CD4-positive, alpha-beta T cell treated with Interleukin-12 subunit alpha and Interleukin-12 subunit beta, for 1 hour (primary cell): ENCODE data around the gene TNFSF11.

Source experiments
- DNase-seq: peaks from one replicate; pipeline ENCODE4 v3.0.0-alpha.2; 2020

TNFSF11 gene

DNA sequence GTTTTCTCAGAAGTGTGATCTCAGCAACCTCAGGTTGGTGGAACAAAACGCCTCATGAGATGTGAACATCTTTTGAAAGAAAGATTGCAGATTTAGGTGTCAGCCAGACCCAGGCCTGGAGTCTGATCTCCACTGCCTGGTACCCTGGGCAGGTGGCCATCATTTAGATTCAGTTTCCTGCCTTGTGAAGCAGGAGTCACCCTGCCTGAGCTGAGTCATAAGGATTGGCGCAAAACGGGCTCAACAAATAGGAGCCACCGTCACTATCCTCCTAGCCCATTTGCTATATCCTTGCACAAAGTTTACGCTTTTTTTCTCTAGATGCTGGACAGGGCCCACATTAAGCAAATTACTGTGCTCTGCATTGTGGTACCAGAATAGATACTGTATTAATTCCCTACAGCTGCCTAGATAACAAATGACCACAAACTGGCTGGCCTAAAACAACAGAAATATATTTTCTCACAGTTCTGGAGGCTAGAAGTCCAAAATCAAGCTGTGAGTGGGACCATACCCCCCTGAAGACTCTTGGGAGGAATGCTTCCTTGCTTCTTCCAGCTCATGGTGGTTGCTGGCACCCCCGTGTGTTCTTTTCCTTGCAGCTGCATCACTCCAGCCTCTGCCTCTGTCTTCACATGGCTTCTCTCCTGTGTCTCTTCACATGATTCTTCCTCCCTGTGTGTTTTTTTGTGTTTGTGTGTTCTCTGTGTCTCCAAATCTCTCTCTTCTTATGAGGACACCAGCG is 38.2 kb downstream of the TNFSF11 start:
- no peak for DNase-seq

GRCh38 chr13:42614436-42615035 is 40.6 kb downstream of the TNFSF11 start:
- no peak for DNase-seq

DNA sequence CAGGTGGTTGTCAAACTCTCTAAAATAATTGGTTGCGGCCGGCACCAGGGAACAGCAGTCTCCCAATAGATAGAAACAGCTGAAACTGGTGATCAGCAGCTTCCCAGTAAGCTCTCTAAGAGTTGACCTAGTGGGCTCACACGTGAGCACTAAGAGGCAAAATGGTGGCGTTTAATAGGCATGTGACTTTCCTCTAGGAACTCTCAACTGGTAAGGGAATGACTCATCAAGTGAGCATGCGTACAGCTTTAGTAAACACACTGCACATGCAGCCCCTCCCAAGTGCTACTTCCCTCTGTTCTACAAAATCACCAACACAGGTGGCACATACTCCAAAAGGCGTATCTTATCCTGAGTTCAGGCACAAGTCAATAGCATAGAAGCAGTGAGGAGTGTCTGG is 41.7 kb downstream of the TNFSF11 start:
- no peak for DNase-seq

GRCh38 chr13:42617221-42617620 is 43.3 kb downstream of the TNFSF11 start:
- DNase-seq = no peak

GRCh38 chr13:42623916-42624315 is 50.0 kb downstream of the TNFSF11 start:
- DNase-seq = no peak

GRCh38 chr13:42625611-42626010 is 51.7 kb downstream of the TNFSF11 start:
- DNase-seq = no peak

- DNase-seq = no peak
Observed at GRCh38 chr13:42626176-42626860, 52.4 kb downstream of the TNFSF11 start.

GRCh38 chr13:42628666-42629065 is 54.7 kb downstream of the TNFSF11 start:
- no peak for DNase-seq

DNA sequence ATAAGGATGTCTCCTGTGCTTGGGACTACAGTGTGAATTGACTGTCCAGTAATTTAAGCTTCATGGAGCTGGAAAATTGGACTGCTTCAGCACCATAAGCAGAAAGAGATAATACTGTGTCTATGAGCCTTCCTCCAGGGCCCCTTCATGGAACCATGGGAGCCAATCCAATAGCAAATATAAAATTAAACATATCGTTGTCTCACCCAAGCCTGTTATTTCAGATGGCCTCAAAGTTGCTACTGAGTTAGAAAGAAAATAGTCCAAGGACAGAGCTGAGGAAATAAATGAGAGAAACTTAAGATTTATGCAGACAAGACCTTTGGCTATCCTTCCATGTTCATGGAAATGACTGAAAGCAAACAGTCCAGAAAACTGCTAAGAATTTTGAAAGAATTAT is 57.2 kb downstream of the TNFSF11 start:
- DNase-seq = no peak

DNA sequence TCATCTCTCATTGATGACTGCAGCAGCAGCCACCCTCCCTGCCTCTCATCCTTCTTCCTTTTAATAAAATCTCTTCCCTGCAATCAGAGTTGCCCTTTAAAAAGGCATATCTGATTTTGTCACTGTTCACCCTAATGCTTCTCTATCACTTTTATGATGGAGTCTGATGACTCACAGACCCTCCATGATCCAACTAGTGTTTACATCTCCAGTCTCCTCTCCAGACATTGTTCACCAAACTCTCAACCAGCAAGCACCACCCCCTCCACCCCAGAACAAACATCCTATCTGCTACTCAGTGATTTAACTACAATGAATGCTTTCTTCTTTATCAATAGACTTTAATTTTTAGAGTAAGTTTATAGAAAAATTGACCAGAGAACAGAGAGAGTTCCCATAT is 59.5 kb downstream of the TNFSF11 start:
- DNase-seq = no peak

DNA sequence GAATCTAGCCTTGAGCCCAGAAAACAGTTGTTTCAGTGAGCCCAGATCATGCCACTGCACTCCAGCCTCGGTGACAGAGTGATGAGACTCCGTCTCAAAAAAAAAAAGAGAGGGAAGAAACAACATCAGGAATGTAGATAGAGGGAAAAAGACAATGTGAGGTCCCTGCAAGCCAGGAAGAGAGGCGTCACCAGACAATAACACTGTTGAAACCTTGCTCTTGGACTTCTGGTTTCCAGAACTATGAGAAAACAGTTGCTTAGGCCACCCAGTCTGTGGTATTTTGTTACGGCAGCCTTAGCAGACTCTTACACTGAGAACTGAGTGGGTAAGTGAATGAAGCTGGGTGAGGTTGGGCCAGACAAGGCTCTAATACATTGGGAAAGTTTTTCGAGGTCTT is 64.1 kb downstream of the TNFSF11 start:
- no peak for DNase-seq

DNA sequence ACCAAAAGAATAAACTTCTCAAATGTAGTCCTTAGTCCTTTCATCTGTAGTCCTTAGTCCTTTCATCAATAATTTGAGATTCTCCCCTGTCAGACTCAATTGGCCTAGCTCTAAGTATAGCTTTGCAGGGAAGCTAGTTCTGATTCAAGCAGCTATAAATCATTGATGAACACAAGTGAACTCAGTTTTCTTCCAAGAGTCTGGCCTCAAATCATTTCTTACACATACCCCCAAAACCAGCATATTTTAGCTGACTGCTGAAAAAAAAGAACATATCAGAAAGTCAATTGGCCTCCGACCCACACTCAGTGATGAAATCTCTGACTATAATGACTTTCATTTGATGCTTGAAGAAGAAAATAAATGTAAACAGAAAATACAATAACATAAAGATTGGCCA is 64.9 kb downstream of the TNFSF11 start:
- no peak for DNase-seq

DNA sequence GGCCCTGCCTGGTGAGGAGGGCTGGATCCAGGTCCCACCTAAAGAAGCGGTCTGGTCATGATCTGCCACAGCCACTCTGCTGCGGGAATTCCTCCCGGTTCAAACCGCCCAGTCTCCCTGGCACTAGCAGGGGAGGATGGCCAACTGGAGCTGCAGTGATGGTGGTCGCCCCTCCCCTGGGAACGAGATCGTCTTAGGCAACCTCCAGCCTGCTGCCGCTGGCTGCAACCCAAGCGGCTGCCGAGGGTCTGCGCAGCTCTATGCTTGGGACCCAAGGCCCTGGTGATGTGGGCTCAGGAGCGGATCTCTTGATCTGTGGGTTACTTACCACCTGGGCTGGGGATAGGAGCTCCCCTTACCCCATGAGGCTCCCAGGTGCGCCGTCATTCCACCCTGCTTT is 69.1 kb downstream of the TNFSF11 start:
- DNase-seq = no peak

GRCh38 chr13:42644841-42645240 is 70.9 kb downstream of the TNFSF11 start:
- no peak for DNase-seq

DNA sequence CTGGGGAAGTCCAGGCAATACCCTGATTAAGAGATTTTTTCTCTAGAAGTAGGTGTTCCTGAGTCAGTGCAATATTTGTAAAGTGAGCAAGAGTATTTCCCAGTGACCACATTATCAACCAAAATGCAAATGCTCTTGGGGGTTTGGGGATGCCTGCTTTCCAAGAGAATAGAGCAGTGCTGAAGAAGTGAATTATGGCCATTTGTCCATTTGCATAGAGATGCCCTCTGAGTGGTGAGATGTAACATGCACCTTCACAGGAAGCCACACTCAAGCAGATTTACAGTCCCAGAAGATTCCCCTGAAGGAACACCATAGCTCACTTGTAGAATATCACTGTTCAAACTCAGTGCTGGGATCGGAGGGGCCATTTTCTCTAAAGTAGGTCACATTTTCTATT is 71.8 kb downstream of the TNFSF11 start:
- DNase-seq = no peak

DNA sequence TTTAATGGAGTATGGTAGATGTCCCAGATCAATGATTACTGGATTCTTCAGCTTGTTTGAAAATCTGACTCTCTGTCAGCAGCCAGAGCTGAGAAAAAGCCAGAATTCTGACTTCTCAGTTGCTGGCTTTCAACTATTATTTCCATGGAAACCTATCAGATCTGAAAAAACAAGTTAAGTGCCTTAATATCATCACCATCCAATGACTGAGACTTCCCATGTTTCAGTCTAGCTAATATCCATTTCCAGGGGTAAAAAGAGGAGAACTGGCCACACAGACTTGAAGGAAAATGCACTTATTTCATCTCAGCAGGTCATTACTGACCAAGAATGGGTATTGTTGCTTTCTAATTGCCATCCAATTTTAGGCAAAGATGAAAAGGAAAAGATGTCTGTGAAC is 75.2 kb downstream of the TNFSF11 start:
- no peak for DNase-seq

- DNase-seq = no peak
Observed at GRCh38 chr13:42649831-42650230, 75.9 kb downstream of the TNFSF11 start.

DNA sequence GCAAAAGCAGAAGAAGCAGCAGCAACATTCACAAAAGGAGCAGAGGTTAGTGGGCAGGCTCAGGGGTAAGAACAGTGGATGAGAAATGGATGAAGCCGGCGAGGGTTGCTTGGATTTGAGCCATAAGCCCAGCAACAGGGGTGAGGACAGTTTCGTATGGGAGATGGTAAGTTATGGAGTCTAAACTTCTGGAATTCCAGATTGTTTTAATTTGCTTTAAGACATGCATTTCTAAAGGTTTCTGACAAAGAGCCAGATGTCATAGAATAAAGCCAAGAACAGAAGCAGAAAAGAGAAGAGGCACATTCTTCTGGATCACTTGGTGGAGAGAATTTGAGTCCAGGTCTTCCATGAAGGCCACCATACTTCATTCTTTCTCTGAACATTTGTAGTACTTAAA is 76.6 kb downstream of the TNFSF11 start:
- DNase-seq = no peak

DNA sequence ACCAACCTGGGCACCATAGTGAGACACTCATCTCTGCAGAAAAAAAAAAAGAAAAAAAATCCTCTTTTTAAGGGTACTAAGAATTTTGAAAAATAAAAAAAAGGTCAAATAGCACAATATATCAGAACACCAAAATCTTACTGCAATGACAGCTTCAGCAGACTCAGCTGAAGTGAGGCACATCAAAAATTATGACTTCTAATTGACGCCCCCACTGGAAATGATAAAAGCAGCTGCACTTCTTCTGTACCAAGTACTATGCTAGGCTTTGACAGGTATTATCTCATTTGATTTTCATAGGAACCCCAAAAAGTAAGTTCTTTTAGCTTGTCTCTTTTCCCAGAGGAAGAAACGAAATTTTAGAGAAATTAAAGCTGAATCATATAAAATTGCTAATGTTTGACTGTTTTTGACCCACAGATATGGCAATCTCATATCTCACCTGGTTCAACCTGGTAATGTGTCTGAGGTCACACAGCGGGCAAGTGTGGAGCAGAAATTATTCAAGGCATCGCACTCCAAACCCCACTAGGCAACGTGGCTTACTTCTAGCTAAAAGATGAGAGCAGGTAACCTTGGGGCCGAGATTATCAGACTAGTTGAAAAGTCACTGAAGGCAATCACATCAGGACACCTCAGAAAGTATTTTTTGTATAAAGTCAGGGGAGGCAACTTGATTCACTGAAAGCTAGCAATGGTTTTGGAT is 78.1 kb downstream of the TNFSF11 start:
- DNase-seq = no peak

DNA sequence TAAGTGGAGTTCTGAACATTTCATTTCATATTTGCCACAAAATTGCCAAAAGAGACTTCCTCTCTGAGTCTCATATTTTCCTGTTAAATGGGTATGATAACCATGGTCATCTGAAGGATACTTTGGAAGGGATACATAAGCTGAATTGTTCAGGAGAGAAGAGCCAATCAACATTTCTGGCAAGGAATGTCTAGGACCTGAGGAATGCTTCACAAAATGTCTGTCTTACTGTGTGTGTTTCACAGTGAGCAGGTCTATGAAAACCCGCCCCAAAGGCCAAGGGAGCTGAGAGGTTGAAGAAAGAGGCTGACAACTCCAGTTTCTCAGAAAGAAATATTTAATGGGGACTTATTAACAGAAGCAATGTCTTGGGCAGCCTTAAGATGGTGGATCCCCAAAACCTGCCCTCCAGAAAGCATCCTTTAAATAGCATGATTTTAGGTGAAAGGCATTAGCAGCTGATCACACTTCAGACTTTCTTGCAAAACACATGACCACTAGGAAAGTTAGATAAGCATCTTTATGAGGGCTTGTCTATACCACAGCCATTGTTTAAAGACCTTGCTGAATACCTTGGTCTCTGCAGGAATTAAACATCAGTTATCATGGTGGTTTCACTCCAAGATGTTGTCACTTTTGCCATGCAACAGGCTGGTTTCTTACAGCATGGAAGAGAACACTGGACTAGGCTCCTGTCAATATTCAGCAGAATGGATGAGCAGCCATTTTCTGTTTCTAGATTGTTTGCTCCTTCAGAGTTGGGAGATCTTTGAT is 78.9 kb downstream of the TNFSF11 start:
- no peak for DNase-seq

GRCh38 chr13:42653679-42654078 is 79.7 kb downstream of the TNFSF11 start:
- DNase-seq = no peak

- no peak for DNase-seq
Observed at GRCh38 chr13:42654212-42654611, 80.3 kb downstream of the TNFSF11 start.

DNA sequence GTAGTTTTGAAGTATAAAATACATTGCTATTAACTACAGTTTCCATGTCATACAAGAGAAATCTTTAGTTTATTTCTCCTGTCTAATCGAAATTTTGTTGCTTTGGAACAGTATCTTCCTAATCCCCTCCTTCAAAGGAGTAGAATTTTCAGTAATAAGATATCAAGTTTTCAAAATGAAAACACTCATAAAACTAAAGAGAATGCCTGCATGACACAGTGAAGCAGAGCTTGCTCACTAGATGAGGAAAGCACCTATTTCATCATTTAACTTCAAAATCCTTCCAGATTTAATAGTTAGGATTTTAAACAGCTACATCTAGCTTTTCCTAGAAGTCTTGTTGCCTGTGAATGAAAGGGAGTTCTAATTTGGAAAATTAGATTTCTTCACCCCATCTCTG is 80.8 kb downstream of the TNFSF11 start:
- DNase-seq = no peak
